ENCODE results near the gene SLC37A4.

- no peak for TF ChIP-seq CTCF (conservative IDR thresholded peaks at IDR 0.05; ENCODE audit: low read length)
- no peak for TF ChIP-seq EZH2phosphoT487 (IDR thresholded peaks at IDR 0.05; ENCODE audit: borderline replicate concordance, low read depth, low read length)
Observed at GRCh38 chr11:119038884-119039283, 8.2 kb upstream of the SLC37A4 start.
